GM19099 (cell line): ENCODE measurements around the gene SREBF2.

Source experiments
- POLR2A ChIP-seq: IDR thresholded peaks from 3 replicates; pipeline ENCODE4 v1.6.1; 2011; ENCODE audit warnings: low read depth; ENCODE audit not compliant: insufficient read length; ENCODE audit errors: extremely low read depth

SREBF2 gene

GRCh38 chr22:41949297-41949965 is 116.5 kb downstream of the SREBF2 start:
- TF ChIP-seq POLR2A, result peak; percentile 43

- no peak for TF ChIP-seq POLR2A
These were observed 119.1 kb downstream of the SREBF2 start, which contains the start of gene SMIM45 for GRCh38 chr22:41951898-41952474. Gene SMIM45 (plus strand): TSS chr22:41952150.

- no peak for TF ChIP-seq POLR2A
These were observed 119.8 kb downstream of the SREBF2 start for GRCh38 chr22:41952713-41953112.
